WTC11 (cell line): ENCODE data around the gene SPDEF. TPM values are rescaled to one million over a fixed set of nuclear protein-coding genes. Genes with fewer than 3 reads are reported as not detected.

ENCODE experiments used
- ATAC-seq: fragments of 200-7000 bp; cut with Tn5 transposase; 2 replicates; pipeline ENCODE4 v1.10.0; 2021; ENCODE audit warnings: mild to moderate bottlenecking, moderate library complexity
- CTCF ChIA-PET: fragments of 300-600 bp; sonication (Branson Sonifier 250); formaldehyde crosslinking; loops from one replicate; lab custom pipeline; 2021; ENCODE audit warnings: antibody characterized with exemption; lab: Charles Lee
- POLR2A ChIA-PET: fragments of 350-600 bp; sonication (Branson Sonifier 250); formaldehyde crosslinking; loops from one replicate; lab custom pipeline; 2021; ENCODE audit warnings: antibody characterized with exemption; lab: Charles Lee
- DNase-seq: peaks from one replicate; pipeline ENCODE4 v3.0.0; 2021; ENCODE audit warnings: low spot score
- H3K27ac Mint-ChIP-seq: 2 replicates; pipeline ENCODE4 v1.8.0; 2021; ENCODE audit warnings: mixed read lengths
- H3K27me3 Mint-ChIP-seq: 2 replicates; pipeline ENCODE4 v1.8.0; 2021; ENCODE audit warnings: low read depth, mild to moderate bottlenecking, moderate library complexity, mixed read lengths
- H3K36me3 Mint-ChIP-seq: 2 replicates; pipeline ENCODE4 v1.8.0; 2021; ENCODE audit warnings: mixed read lengths
- H3K4me1 Mint-ChIP-seq: 2 replicates; pipeline ENCODE4 v1.8.0; 2022; ENCODE audit warnings: mixed read lengths
- H3K4me3 Mint-ChIP-seq: 2 replicates; pipeline ENCODE4 v1.8.0; 2021; ENCODE audit warnings: mild to moderate bottlenecking, moderate library complexity, mixed read lengths
- H3K9me3 Mint-ChIP-seq: 2 replicates; pipeline ENCODE4 v1.8.0; 2021; ENCODE audit warnings: mixed read lengths
- AFF4 ChIP-seq: sonication (generic); formaldehyde crosslinking; IDR thresholded peaks from 2 replicates; pipeline ENCODE4 v1.8.1; 2023; ENCODE audit warnings: mild to moderate bottlenecking, missing genetic modification reagents, borderline replicate concordance
- CBFB ChIP-seq: sonication (generic); formaldehyde crosslinking; IDR thresholded peaks from 2 replicates; pipeline ENCODE4 v1.8.1; 2022; ENCODE audit warnings: mild to moderate bottlenecking, low read depth, missing genetic modification reagents
- CTCF ChIP-seq: fragments of 200-600 bp; IDR thresholded peaks from 2 replicates; pipeline ENCODE4 v1.8.0; 2022; ENCODE audit warnings: antibody characterized with exemption
- GABPB1 ChIP-seq: sonication (generic); formaldehyde crosslinking; IDR thresholded peaks from 2 replicates; pipeline ENCODE4 v1.8.1; 2023; ENCODE audit warnings: mild to moderate bottlenecking, missing genetic modification reagents
- GRHL2 ChIP-seq: fragments of 250-450 bp; sonication (Bioruptor Pico); IDR thresholded peaks from 2 replicates; pipeline ENCODE4 v1.8.0; 2022; ENCODE audit warnings: mild to moderate bottlenecking, moderate library complexity; ENCODE audit not compliant: insufficient replicate concordance, severe bottlenecking
- IRF1 ChIP-seq: sonication (generic); formaldehyde crosslinking; IDR thresholded peaks from 2 replicates; pipeline ENCODE4 v1.8.0; 2023; ENCODE audit warnings: missing genetic modification reagents
- NFYB ChIP-seq: sonication (generic); formaldehyde crosslinking; conservative IDR thresholded peaks from 2 replicates; pipeline ENCODE4 v1.8.0; 2022; ENCODE audit warnings: low read depth, missing genetic modification reagents
- PRDM15 ChIP-seq: sonication (generic); formaldehyde crosslinking; IDR thresholded peaks from 2 replicates; pipeline ENCODE4 v1.8.0; 2022; ENCODE audit warnings: missing genetic modification reagents
- USF2 ChIP-seq: sonication (generic); formaldehyde crosslinking; IDR thresholded peaks from 2 replicates; pipeline ENCODE4 v1.8.1; 2023; ENCODE audit warnings: mild to moderate bottlenecking, missing genetic modification reagents, moderate library complexity
- ZMAT4 ChIP-seq: fragments of 250-450 bp; sonication (Bioruptor Pico); IDR thresholded peaks from 2 replicates; pipeline ENCODE4 v1.9.0; 2021; ENCODE audit warnings: mild to moderate bottlenecking
- ZNF232 ChIP-seq: sonication (generic); formaldehyde crosslinking; IDR thresholded peaks from 2 replicates; pipeline ENCODE4 v1.8.0; 2022; ENCODE audit warnings: mild to moderate bottlenecking, missing genetic modification reagents
- ZNF263 ChIP-seq: sonication (generic); formaldehyde crosslinking; IDR thresholded peaks from 2 replicates; pipeline ENCODE4 v1.8.1; 2022; ENCODE audit warnings: low read depth, mild to moderate bottlenecking, moderate library complexity, missing genetic modification reagents
- ZNF396 ChIP-seq: fragments of 250-450 bp; sonication (Bioruptor Pico); IDR thresholded peaks from 2 replicates; pipeline ENCODE4 v1.8.0; 2021; ENCODE audit warnings: mild to moderate bottlenecking, moderate library complexity, borderline replicate concordance
- total RNA-seq: library from RNA; stranded (reverse); gene quantifications from 3 replicates; pipeline ENCODE4 v1.2.3, GENCODE V29; 2021

Gene SPDEF
- total RNA-seq, 1 experiment from 2014 or later = 0.72 TPM

GRCh38 chr6:34516391-34517324, 39.5 kb downstream of the SPDEF start (continued):
- TF ChIP-seq AFF4 (CRISPR knock-in tag) = no peak
- TF ChIP-seq, all 79 proteins: peak for 0

GRCh38 chr6:34515473-34516387, 40.4 kb downstream of the SPDEF start:
- H3K4me1 Mint-ChIP-seq = peaks cover 28% of the 10 kb centered on the region
- CTCF ChIA-PET = interaction anchor here (1.2 to 3.0 kb wide), 6 partner anchors 11 to 94 kb away, joined by 3 to 11 read pairs (median 4); no protein-coding TSS in a partner anchor
- peak overlapping the region; percentile 94 for H3K4me3 Mint-ChIP-seq

More at GRCh38 chr6:34515473-34516387, 40.4 kb downstream of the SPDEF start:
- no peaks in the 10 kb centered on the region for H3K36me3 Mint-ChIP-seq
- DNase-seq = peak; percentile 9
- no peak for ATAC-seq
- H3K27me3 Mint-ChIP-seq = peaks cover 3% of the 10 kb centered on the region
- H3K9me3 Mint-ChIP-seq = no peaks in the 10 kb centered on the region
- POLR2A ChIA-PET = interaction anchor here (1.1 kb wide), 1 partner anchor 16 kb away, joined by 4 read pairs; no protein-coding TSS in a partner anchor
- no peak overlapping the region for H3K27ac Mint-ChIP-seq
- TF ChIP-seq CTCF = no peak
- no peak for TF ChIP-seq ZNF263 (CRISPR knock-in tag)
- no peak for TF ChIP-seq GABPB1 (CRISPR knock-in tag)
- TF ChIP-seq ZNF396 = no peak
- TF ChIP-seq IRF1 = no peak
- TF ChIP-seq PRDM15 = no peak
- no peak for TF ChIP-seq CBFB (CRISPR knock-in tag)
- no peak for TF ChIP-seq USF2 (CRISPR knock-in tag)
- no peak for TF ChIP-seq ZMAT4 (CRISPR knock-in tag)
- no peak for TF ChIP-seq NFYB (CRISPR knock-in tag)
- TF ChIP-seq ZNF232 = no peak
- no peak for TF ChIP-seq GRHL2 (CRISPR knock-in tag)
